Endothelial cell of umbilical vein (primary cell): Measurements from ENCODE around the gene PGM2L1. TPM values are rescaled to one million over a fixed set of nuclear protein-coding genes. Genes with fewer than 3 reads are reported as not detected.
"Not testable (repeated sequence)": the region's sequence is repeated elsewhere in the genome, so short reads cannot be mapped to it uniquely, and the experiment has no call there.

Experiments
- BruUV-seq: library from RNA; stranded (reverse); fragments of 400-500 nt; replicated peaks from 2 replicates; lab custom pipeline; 2021; lab: Mats Ljungman, UMichigan
- CTCF ChIA-PET: fragments of 300-600, 350-600 bp; sonication (Branson Sonifier 250); formaldehyde crosslinking; loops from one replicate; lab custom pipeline; 2021; ENCODE audit warnings: antibody characterized with exemption, inconsistent platforms; lab: Charles Lee
- POLR2A ChIA-PET: fragments of 300-600, 350-600 bp; sonication (Branson Sonifier 250); formaldehyde crosslinking; loops from one replicate; lab custom pipeline; 2021; ENCODE audit warnings: antibody characterized with exemption, inconsistent platforms; lab: Charles Lee
- DNase-seq: peaks from one replicate; pipeline ENCODE4 v3.0.0-alpha.2; 2011; ENCODE audit warnings: low read depth, low spot score
- FAIRE-seq: peaks from 2 replicates; lab custom pipeline; 2011; peaks lifted over from hg19 to GRCh38; lab: Jason Lieb, UNC
- H2AFZ ChIP-seq: 2 replicates; pipeline ENCODE4 v1.6.0; 2012; ENCODE audit warnings: low read depth, low read length, control low read depth, inconsistent platforms
- H3K27ac ChIP-seq: 2 replicates; pipeline ENCODE4 v1.5.1; 2011; ENCODE audit warnings: low read depth, mild to moderate bottlenecking, control low read depth, low read length, moderate library complexity; ENCODE audit not compliant: insufficient read depth
- H3K27me3 ChIP-seq, 2 experiments: 2 replicates each; pipeline versions ENCODE4 v1.6.0 to v1.6.1; 2011; ENCODE audit warnings: low read length in 2 of 2, mixed read lengths in 1 of 2; ENCODE audit not compliant: control insufficient read depth in 2 of 2, insufficient read depth in 2 of 2
- H3K36me3 ChIP-seq, 2 experiments: 2 replicates in 1 of 2; 3 replicates in 1 of 2; pipeline ENCODE4 v1.5.1; 2011; ENCODE audit warnings: low read length in 2 of 2, mild to moderate bottlenecking in 1 of 2, moderate library complexity in 1 of 2; ENCODE audit not compliant: control insufficient read depth in 2 of 2, insufficient read depth in 2 of 2; ENCODE audit errors: extremely low read depth in 1 of 2
- H3K4me1 ChIP-seq: 3 replicates; pipeline ENCODE4 v1.5.1; 2011; ENCODE audit warnings: mild to moderate bottlenecking, low read length; ENCODE audit not compliant: control insufficient read depth, insufficient read depth; ENCODE audit errors: extremely low read depth
- H3K4me2 ChIP-seq: 2 replicates; pipeline ENCODE4 v1.6.1; 2011; ENCODE audit warnings: low read length, control low read depth, mixed read lengths; ENCODE audit not compliant: insufficient read depth
- H3K4me3 ChIP-seq, 3 experiments: fragments of 200-600 bp in 1 of 3; sonication (generic), shearing (Covaris generic) in 1 of 3; replicated peaks in 1 of 3; 2 replicates each; pipeline ENCODE4 v1.5.1; 2011 to 2016; ENCODE audit warnings: control low read depth in 3 of 3, low read length in 3 of 3, mild to moderate bottlenecking in 2 of 3, inconsistent platforms in 1 of 3, low read depth in 1 of 3, moderate library complexity in 1 of 3; ENCODE audit not compliant: insufficient read depth in 1 of 3
- H3K79me2 ChIP-seq: 2 replicates; pipeline ENCODE4 v1.6.0; 2012; ENCODE audit warnings: low read length, inconsistent platforms; ENCODE audit not compliant: control insufficient read depth, insufficient read depth
- H3K9ac ChIP-seq: replicated peaks from 2 replicates; pipeline ENCODE3; 2011; ENCODE audit warnings: low read length, control low read depth; ENCODE audit not compliant: insufficient read depth; ENCODE audit errors: extremely low read depth
- H3K9me1 ChIP-seq: replicated peaks from 3 replicates; pipeline ENCODE4 v1.6.0; 2011; ENCODE audit warnings: mild to moderate bottlenecking, low read length; ENCODE audit not compliant: control insufficient read depth, insufficient read depth; ENCODE audit errors: extremely low read depth
- H3K9me3 ChIP-seq: replicated peaks from 2 replicates; pipeline ENCODE4 v1.5.1; 2012; ENCODE audit warnings: low read length, inconsistent platforms; ENCODE audit not compliant: control insufficient read depth, insufficient read depth
- H4K20me1 ChIP-seq: replicated peaks from 2 replicates; pipeline ENCODE3; 2011; ENCODE audit warnings: mild to moderate bottlenecking, low read length; ENCODE audit not compliant: control insufficient read depth, insufficient read depth; ENCODE audit errors: extremely low read depth
- EZH2 ChIP-seq: IDR thresholded peaks from 2 replicates; pipeline ENCODE4 v1.6.1; 2012; ENCODE audit warnings: borderline replicate concordance, low read depth, mild to moderate bottlenecking, moderate library complexity, low read length, inconsistent platforms; ENCODE audit not compliant: severe bottlenecking
- FOS ChIP-seq: IDR thresholded peaks from 2 replicates; pipeline ENCODE4 v1.6.1; 2011; ENCODE audit warnings: mild to moderate bottlenecking, low read length, moderate library complexity, borderline replicate concordance; ENCODE audit not compliant: insufficient read depth
- GATA2 ChIP-seq: IDR thresholded peaks from 2 replicates; pipeline ENCODE4 v1.7.0; 2011; ENCODE audit warnings: low read depth, mild to moderate bottlenecking, moderate library complexity, mixed read lengths, low read length; ENCODE audit not compliant: insufficient read length, insufficient read depth
- JUN ChIP-seq: IDR thresholded peaks from 2 replicates; pipeline ENCODE4 v1.6.1; 2011; ENCODE audit warnings: borderline replicate concordance, low read depth; ENCODE audit not compliant: insufficient read length, insufficient read depth
- MAX ChIP-seq: IDR thresholded peaks from 2 replicates; pipeline ENCODE4 v1.6.1; 2011; ENCODE audit not compliant: insufficient read depth, insufficient read length
- MYC ChIP-seq: IDR thresholded peaks from one replicate; pipeline ENCODE4 v1.6.1; 2011; ENCODE audit warnings: mild to moderate bottlenecking, low read depth, low read length
- POLR2A ChIP-seq: IDR thresholded peaks from 2 replicates; pipeline ENCODE4 v1.6.1; 2012; ENCODE audit warnings: low read depth, mild to moderate bottlenecking, control low read depth, low read length
- POLR2AphosphoS5 ChIP-seq: IDR thresholded peaks from 2 replicates; pipeline ENCODE4 v1.6.1; 2012; ENCODE audit warnings: low read depth, mild to moderate bottlenecking, control low read depth, low read length, moderate library complexity; ENCODE audit not compliant: insufficient read depth
- dilution Hi-C: fragments of 300-500 bp; cut with MboI; formaldehyde crosslinking; loops from one replicate; pipeline ENCODE4 v1.15.0; 2019; ENCODE audit warnings: low sequenced_read_pairs; ENCODE audit not compliant: extremely low pct_ligation_motif_present
- intact Hi-C: fragments of 100-400 bp; cut with micrococcal nuclease; formaldehyde crosslinking; loops from one replicate; pipeline ENCODE4 v1.10.0; 2022
- polyA plus RNA-seq, 4 experiments: library from polyadenylated mRNA; depleted of rRNA in 3 of 4; stranded (reverse) in 3 of 4; unstranded in 1 of 4; fragments of >200 nt; gene quantifications; 2 replicates each; pipeline versions ENCODE4 v1.2.1 to v1.2.3, GENCODE V29; 2011 to 2012; ENCODE audit warnings: missing spikeins in 1 of 4
- total RNA-seq: library from RNA; stranded (reverse); gene quantifications from 2 replicates; pipeline ENCODE4 v1.2.3, GENCODE V29; 2021
- TF ChIP-seq, protein P1 (sequence below), 2 donors: IDR thresholded peaks; 1 replicate in 1 of 2; 2 replicates in 1 of 2; pipeline ENCODE4 v1.5.1; 2011; ENCODE audit warnings: low read length in 2 of 2, mild to moderate bottlenecking in 2 of 2, moderate library complexity in 2 of 2, control low read depth in 1 of 2, inconsistent platforms in 1 of 2, low read depth in 1 of 2; ENCODE audit not compliant: insufficient read depth in 1 of 2; ENCODE audit errors: extremely low read depth in 1 of 2

The PGM2L1 gene
- total and polyA plus RNA-seq, 2 donors (not counting 3 experiments of a cell fraction or from before 2014, with no cell fraction given), result 7.9 to 31.4 TPM

DNA sequence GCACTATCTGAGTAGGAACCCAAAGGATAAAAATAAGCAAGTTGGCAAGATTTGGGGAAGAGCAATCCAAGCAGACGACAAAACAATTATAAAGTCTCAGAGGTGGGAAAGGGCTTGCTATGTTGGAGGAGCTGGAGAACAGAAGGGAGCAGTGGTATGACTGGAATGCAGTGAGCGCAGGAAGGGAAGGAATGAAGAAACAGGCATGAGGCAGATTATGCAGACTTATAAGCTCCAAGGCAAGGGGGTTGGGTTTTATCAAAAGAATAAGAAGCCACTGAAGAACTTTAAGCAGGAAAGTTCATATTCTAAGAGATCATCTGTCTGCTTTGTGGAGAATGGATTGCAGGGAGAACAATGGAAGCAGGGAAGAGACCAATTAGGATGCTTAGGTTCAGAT, 31.7 kb downstream of the PGM2L1 start:
- H3K4me1 ChIP-seq, result no peaks in the 10 kb centered on the region
- dilution Hi-C loops (no loop called here), intact Hi-C loops (no loop called here)
- H3K79me2 ChIP-seq, result no peaks in the 10 kb centered on the region
- no TSS peak for BruUV-seq
- no peak for FAIRE-seq
- no peaks in the 10 kb centered on the region for H3K27me3 ChIP-seq
- H2AFZ ChIP-seq, result no peak overlapping the region
- H3K36me3 ChIP-seq, result peaks cover 4 to 17% of the 10 kb centered on the region in 2 experiments
- peak; percentile 56 for DNase-seq
- TF ChIP-seq MAX (no peak), POLR2AphosphoS5 (no peak), EZH2 (no peak), MYC (no peak), FOS (no peak), POLR2A (no peak), GATA2 (no peak), JUN (no peak)
- TF ChIP-seq, protein P1, sequence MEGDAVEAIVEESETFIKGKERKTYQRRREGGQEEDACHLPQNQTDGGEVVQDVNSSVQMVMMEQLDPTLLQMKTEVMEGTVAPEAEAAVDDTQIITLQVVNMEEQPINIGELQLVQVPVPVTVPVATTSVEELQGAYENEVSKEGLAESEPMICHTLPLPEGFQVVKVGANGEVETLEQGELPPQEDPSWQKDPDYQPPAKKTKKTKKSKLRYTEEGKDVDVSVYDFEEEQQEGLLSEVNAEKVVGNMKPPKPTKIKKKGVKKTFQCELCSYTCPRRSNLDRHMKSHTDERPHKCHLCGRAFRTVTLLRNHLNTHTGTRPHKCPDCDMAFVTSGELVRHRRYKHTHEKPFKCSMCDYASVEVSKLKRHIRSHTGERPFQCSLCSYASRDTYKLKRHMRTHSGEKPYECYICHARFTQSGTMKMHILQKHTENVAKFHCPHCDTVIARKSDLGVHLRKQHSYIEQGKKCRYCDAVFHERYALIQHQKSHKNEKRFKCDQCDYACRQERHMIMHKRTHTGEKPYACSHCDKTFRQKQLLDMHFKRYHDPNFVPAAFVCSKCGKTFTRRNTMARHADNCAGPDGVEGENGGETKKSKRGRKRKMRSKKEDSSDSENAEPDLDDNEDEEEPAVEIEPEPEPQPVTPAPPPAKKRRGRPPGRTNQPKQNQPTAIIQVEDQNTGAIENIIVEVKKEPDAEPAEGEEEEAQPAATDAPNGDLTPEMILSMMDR (IDR thresholded peaks at IDR 0.05; ENCODE audit: extremely low read depth in 1 of 2, insufficient read depth in 1 of 2, low read depth in 1 of 2, low read length in 2 of 2), result no peak
- ChIA-PET CTCF (interaction anchor here (1.1 kb wide), 1 partner anchor 111 kb away, joined by 4 read pairs; no protein-coding TSS in a partner anchor), POLR2A (no interaction called here)
- no peaks in the 10 kb centered on the region for H3K9me1 ChIP-seq
- no peaks in the 10 kb centered on the region for H4K20me1 ChIP-seq
- no peak overlapping the region for H3K4me3 ChIP-seq
- H3K9ac ChIP-seq, result no peak overlapping the region
- no peaks in the 10 kb centered on the region for H3K9me3 ChIP-seq
- no peak overlapping the region for H3K27ac ChIP-seq
- no peak overlapping the region for H3K4me2 ChIP-seq

GRCh38 chr11:74365805-74366204, 32.4 kb downstream of the PGM2L1 start:
- intact Hi-C loops, BruUV-seq, H2AFZ ChIP-seq, CTCF ChIA-PET, dilution Hi-C loops, H3K9me1 ChIP-seq, H3K4me1 ChIP-seq, FAIRE-seq, H3K9ac ChIP-seq, H3K4me3 ChIP-seq, POLR2A ChIA-PET, DNase-seq, H3K4me2 ChIP-seq, H3K27me3 ChIP-seq, H3K9me3 ChIP-seq, H3K27ac ChIP-seq, H4K20me1 ChIP-seq, H3K79me2 ChIP-seq: not testable (repeated sequence)
- peaks cover 5 to 16% of the 10 kb centered on the region in 2 experiments for H3K36me3 ChIP-seq
